AG09319 (cell line): ENCODE data around the gene TRAPPC12.

Source experiments
- DNase-seq: peaks from one replicate; pipeline ENCODE4 v3.0.0-alpha.2; 2010; ENCODE audit warnings: low read depth; ENCODE audit errors: extremely low read depth
- CTCF ChIP-seq: IDR thresholded peaks from 2 replicates; pipeline ENCODE4 v1.5.1; 2011; ENCODE audit warnings: low read depth, mild to moderate bottlenecking, inconsistent platforms, low read length, moderate library complexity

The TRAPPC12 gene

GRCh38 chr2:3457524-3458395 lies 78.3 kb downstream of the TRAPPC12 start:
- DNase-seq = no peak
- no peak for TF ChIP-seq CTCF

GRCh38 chr2:3458396-3459184 lies 79.1 kb downstream of the TRAPPC12 start:
- DNase-seq = no peak
- TF ChIP-seq CTCF = no peak

GRCh38 chr2:3459185-3460015 lies 79.9 kb downstream of the TRAPPC12 start:
- no peak for TF ChIP-seq CTCF
- no peak for DNase-seq

GRCh38 chr2:3460156-3460555 lies 80.7 kb downstream of the TRAPPC12 start:
- DNase-seq = no peak
- TF ChIP-seq CTCF = no peak

- no peak for DNase-seq
- TF ChIP-seq CTCF = no peak
Observed at GRCh38 chr2:3460831-3461800, 81.6 kb downstream of the TRAPPC12 start.

GRCh38 chr2:3461801-3462492 lies 82.5 kb downstream of the TRAPPC12 start:
- TF ChIP-seq CTCF = peak; percentile 89
- DNase-seq = no peak
